ENCODE measurements around the gene DICER1.

- TF ChIP-seq, protein P1, sequence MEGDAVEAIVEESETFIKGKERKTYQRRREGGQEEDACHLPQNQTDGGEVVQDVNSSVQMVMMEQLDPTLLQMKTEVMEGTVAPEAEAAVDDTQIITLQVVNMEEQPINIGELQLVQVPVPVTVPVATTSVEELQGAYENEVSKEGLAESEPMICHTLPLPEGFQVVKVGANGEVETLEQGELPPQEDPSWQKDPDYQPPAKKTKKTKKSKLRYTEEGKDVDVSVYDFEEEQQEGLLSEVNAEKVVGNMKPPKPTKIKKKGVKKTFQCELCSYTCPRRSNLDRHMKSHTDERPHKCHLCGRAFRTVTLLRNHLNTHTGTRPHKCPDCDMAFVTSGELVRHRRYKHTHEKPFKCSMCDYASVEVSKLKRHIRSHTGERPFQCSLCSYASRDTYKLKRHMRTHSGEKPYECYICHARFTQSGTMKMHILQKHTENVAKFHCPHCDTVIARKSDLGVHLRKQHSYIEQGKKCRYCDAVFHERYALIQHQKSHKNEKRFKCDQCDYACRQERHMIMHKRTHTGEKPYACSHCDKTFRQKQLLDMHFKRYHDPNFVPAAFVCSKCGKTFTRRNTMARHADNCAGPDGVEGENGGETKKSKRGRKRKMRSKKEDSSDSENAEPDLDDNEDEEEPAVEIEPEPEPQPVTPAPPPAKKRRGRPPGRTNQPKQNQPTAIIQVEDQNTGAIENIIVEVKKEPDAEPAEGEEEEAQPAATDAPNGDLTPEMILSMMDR (IDR thresholded peaks at IDR 0.05; ENCODE audit: low read length): no peak
- no peak for TF ChIP-seq EZH2 (optimal IDR thresholded peaks at IDR 0.05; ENCODE audit: low read depth, low read length)
- TF ChIP-seq EZH2phosphoT487 (IDR thresholded peaks at IDR 0.05; ENCODE audit: low read length): no peak
Measured at GRCh38 chr14:95193081-95193480, 35.8 kb upstream of the DICER1 start.

Data from MM.1S (cell line).